H9 (cell line): Measurements from ENCODE around the gene ELAC2. TPM values are rescaled to one million over a fixed set of nuclear protein-coding genes. Genes with fewer than 3 reads are reported as not detected.

Source experiments
- DNase-seq: peaks from one replicate; pipeline ENCODE4 v3.0.0-alpha.2; 2017
- H2AFZ ChIP-seq: one replicate; pipeline ENCODE4 v1.6.1; 2013; ENCODE audit warnings: mild to moderate bottlenecking, low read length, control low read depth, moderate library complexity
- H2AK5ac ChIP-seq: 2 replicates; pipeline ENCODE4 v1.6.1; 2013; ENCODE audit warnings: low read length, control low read depth, mixed read lengths; ENCODE audit not compliant: insufficient read length
- H2BK120ac ChIP-seq: one replicate; pipeline ENCODE4 v1.6.1; 2013; ENCODE audit warnings: low read depth, mild to moderate bottlenecking, low read length, control low read depth, inconsistent platforms; ENCODE audit not compliant: poor library complexity, severe bottlenecking
- H2BK12ac ChIP-seq: 2 replicates; pipeline ENCODE4 v1.6.1; 2013; ENCODE audit warnings: low read length, control low read depth, mixed read lengths, low read depth; ENCODE audit not compliant: insufficient read length
- H2BK15ac ChIP-seq: 2 replicates; pipeline ENCODE4 v1.6.1; 2013; ENCODE audit warnings: low read depth, low read length, control low read depth
- H2BK20ac ChIP-seq: one replicate; pipeline ENCODE4 v1.6.1; 2013; ENCODE audit warnings: low read depth, mild to moderate bottlenecking, low read length, control low read depth, inconsistent platforms; ENCODE audit not compliant: poor library complexity, severe bottlenecking
- H2BK5ac ChIP-seq: 2 replicates; pipeline ENCODE4 v1.6.1; 2013; ENCODE audit warnings: low read length, control low read depth, mixed read lengths; ENCODE audit not compliant: insufficient read length
- H3K14ac ChIP-seq: 2 replicates; pipeline ENCODE4 v1.6.1; 2013; ENCODE audit warnings: low read length, control low read depth; ENCODE audit not compliant: insufficient read depth
- H3K18ac ChIP-seq: 2 replicates; pipeline ENCODE4 v1.6.1; 2013; ENCODE audit warnings: low read depth, mild to moderate bottlenecking, mixed read lengths, low read length, control low read depth; ENCODE audit not compliant: insufficient read length
- H3K23ac ChIP-seq: 2 replicates; pipeline ENCODE4 v1.6.1; 2013; ENCODE audit warnings: low read length, control low read depth, mixed read lengths, low read depth; ENCODE audit not compliant: insufficient read length
- H3K23me2 ChIP-seq: 2 replicates; pipeline ENCODE4 v1.6.1; 2013; ENCODE audit warnings: low read depth, mild to moderate bottlenecking, mixed read lengths, low read length, control low read depth; ENCODE audit not compliant: insufficient read length, poor library complexity, severe bottlenecking
- H3K27ac ChIP-seq: 2 replicates; pipeline ENCODE4 v1.5.1; 2013; ENCODE audit warnings: low read length, control low read depth, mixed read lengths, low read depth; ENCODE audit not compliant: insufficient read length
- H3K27me3 ChIP-seq: 2 replicates; pipeline ENCODE4 v1.6.1; 2013; ENCODE audit warnings: low read length, control low read depth, inconsistent platforms; ENCODE audit not compliant: insufficient read depth
- H3K4ac ChIP-seq: 2 replicates; pipeline ENCODE4 v1.6.1; 2013; ENCODE audit warnings: low read depth, mild to moderate bottlenecking, control low read depth, inconsistent platforms, low read length, moderate library complexity
- H3K4me1 ChIP-seq: 2 replicates; pipeline ENCODE4 v1.6.1; 2013; ENCODE audit warnings: low read length, control low read depth, inconsistent platforms; ENCODE audit not compliant: insufficient read depth
- H3K4me2 ChIP-seq: 2 replicates; pipeline ENCODE4 v1.6.1; 2013; ENCODE audit warnings: low read length, control low read depth, mixed read lengths; ENCODE audit not compliant: insufficient read length, insufficient read depth
- H3K56ac ChIP-seq: 2 replicates; pipeline ENCODE4 v1.6.1; 2013; ENCODE audit warnings: low read depth, mild to moderate bottlenecking, mixed read lengths, low read length, control low read depth; ENCODE audit not compliant: insufficient read length
- H3K79me1 ChIP-seq: 2 replicates; pipeline ENCODE4 v1.6.1; 2013; ENCODE audit warnings: low read depth, mild to moderate bottlenecking, moderate library complexity, low read length, control low read depth, inconsistent platforms; ENCODE audit not compliant: insufficient read depth, poor library complexity, severe bottlenecking
- H3K79me2 ChIP-seq: 2 replicates; pipeline ENCODE4 v1.6.1; 2013; ENCODE audit warnings: low read length, control low read depth, inconsistent platforms; ENCODE audit not compliant: insufficient read depth
- H3K9ac ChIP-seq: 2 replicates; pipeline ENCODE4 v1.6.1; 2013; ENCODE audit warnings: low read length, control low read depth, mixed read lengths; ENCODE audit not compliant: insufficient read length; ENCODE audit errors: extremely low read depth
- H3K9me3 ChIP-seq: one replicate; pipeline ENCODE4 v1.6.1; 2013; ENCODE audit warnings: low read depth, low read length, inconsistent platforms; ENCODE audit not compliant: control insufficient read depth
- H3T11ph ChIP-seq: one replicate; pipeline ENCODE4 v1.6.1; 2013; ENCODE audit warnings: mild to moderate bottlenecking, low read length, control low read depth, inconsistent platforms
- H4K20me1 ChIP-seq: one replicate; pipeline ENCODE4 v1.6.1; 2013; ENCODE audit not compliant: control insufficient read depth, insufficient read length, insufficient read depth
- H4K5ac ChIP-seq: 2 replicates; pipeline ENCODE4 v1.6.1; 2013; ENCODE audit warnings: low read depth, mild to moderate bottlenecking, mixed read lengths, low read length, control low read depth; ENCODE audit not compliant: insufficient read length
- H4K8ac ChIP-seq: replicated peaks from 2 replicates; pipeline ENCODE4 v1.6.1; 2013; ENCODE audit warnings: low read length, control low read depth, mixed read lengths, low read depth; ENCODE audit not compliant: insufficient read length
- H4K91ac ChIP-seq: 2 replicates; pipeline ENCODE4 v1.6.1; 2013; ENCODE audit warnings: low read depth, mild to moderate bottlenecking, moderate library complexity, mixed read lengths, low read length, control low read depth; ENCODE audit not compliant: insufficient read length
- H3K27ac Mint-ChIP-seq, 3 experiments: 2 replicates in 2 of 3; 3 replicates in 1 of 3; pipeline ENCODE4 v1.8.0; 2020 to 2021; ENCODE audit warnings: mixed read lengths in 3 of 3, mild to moderate bottlenecking in 1 of 3, moderate library complexity in 1 of 3
- H3K27me3 Mint-ChIP-seq: 2 replicates; pipeline ENCODE4 v1.8.0; 2021; ENCODE audit warnings: low read depth, mild to moderate bottlenecking, moderate library complexity, mixed read lengths
- H3K36me3 Mint-ChIP-seq, 3 experiments: 2 replicates in 2 of 3; 3 replicates in 1 of 3; pipeline ENCODE4 v1.8.0; 2020 to 2021; ENCODE audit warnings: low read depth in 3 of 3, mixed read lengths in 3 of 3; ENCODE audit not compliant: insufficient read depth in 1 of 3
- H3K4me1 Mint-ChIP-seq, 2 experiments: 2 replicates each; pipeline ENCODE4 v1.8.0; 2020; ENCODE audit warnings: mixed read lengths in 2 of 2
- H3K4me3 Mint-ChIP-seq, 2 experiments: 2 replicates in 1 of 2; 3 replicates in 1 of 2; pipeline ENCODE4 v1.8.0; 2020 to 2021; ENCODE audit warnings: mild to moderate bottlenecking in 2 of 2, mixed read lengths in 2 of 2, moderate library complexity in 1 of 2
- H3K9me3 Mint-ChIP-seq, 2 experiments: 2 replicates in 1 of 2; 3 replicates in 1 of 2; pipeline ENCODE4 v1.8.0; 2020; ENCODE audit warnings: mild to moderate bottlenecking in 2 of 2, mixed read lengths in 2 of 2, moderate library complexity in 1 of 2
- CTCF ChIP-seq: fragments of 200-600 bp; sonication (generic); conservative IDR thresholded peaks from 3 replicates; pipeline ENCODE4 v1.8.0; 2021; ENCODE audit warnings: antibody characterized with exemption, mild to moderate bottlenecking
- WGBS: extraction: QIAGEN DNeasy Blood & Tissue Kit; methylation state at CpG from one replicate; pipeline ENCODE4 v1.1.7; 2013; ENCODE audit warnings: missing lambda C conversion rate, low lambda C conversion rate, mixed read lengths; ENCODE audit not compliant: insufficient read length; ENCODE audit errors: extremely low coverage; 5-methylcytosine and 5-hydroxymethylcytosine counted together
- total RNA-seq: library from RNA; stranded (reverse); gene quantifications from 2 replicates; pipeline ENCODE4 v1.2.1, GENCODE V29; 2021

The ELAC2 gene
- total RNA-seq, 1 experiment from 2014 or later, result 90.7 TPM

- no peak overlapping the region for H3T11ph ChIP-seq
- Mint-ChIP-seq H3K27me3 (no peaks in the 10 kb centered on the region), H3K4me1 (no peaks in the 10 kb centered on the region), H3K4me3 (no peak overlapping the region), H3K36me3 (peaks cover 24 to 64% (median 59%) of the 10 kb centered on the region in 3 experiments), H3K9me3 (no peaks in the 10 kb centered on the region), H3K27ac (no peak overlapping the region)
- no peak overlapping the region for H4K91ac ChIP-seq
- no peaks in the 10 kb centered on the region for H3K79me2 ChIP-seq
- H4K8ac ChIP-seq, result no peak overlapping the region
- no peaks in the 10 kb centered on the region for H4K20me1 ChIP-seq
- no peak overlapping the region for H3K56ac ChIP-seq
- no peak overlapping the region for H4K5ac ChIP-seq
- H2AFZ ChIP-seq, result no peak overlapping the region
- H2BK5ac ChIP-seq, result no peak overlapping the region
- H2BK15ac ChIP-seq, result no peak overlapping the region
- TF ChIP-seq CTCF, result no peak
- no peak overlapping the region for H2BK12ac ChIP-seq
- no peak overlapping the region for H3K23ac ChIP-seq
- no peaks in the 10 kb centered on the region for H3K4me1 ChIP-seq
- H3K9me3 ChIP-seq, result no peaks in the 10 kb centered on the region
- H2AK5ac ChIP-seq, result no peak overlapping the region
- WGBS, result no CpG with 5 or more reads among the region's 6 CpGs
- H3K23me2 ChIP-seq, result no peaks in the 10 kb centered on the region
- no peak overlapping the region for H3K18ac ChIP-seq
- no peak overlapping the region for H3K14ac ChIP-seq
- H3K27ac ChIP-seq, result no peak overlapping the region
- no peaks in the 10 kb centered on the region for H3K27me3 ChIP-seq
- H2BK20ac ChIP-seq, result no peak overlapping the region
- no peak overlapping the region for H3K4ac ChIP-seq
- no peak overlapping the region for H3K4me2 ChIP-seq
- H3K9ac ChIP-seq, result no peak overlapping the region
- no peaks in the 10 kb centered on the region for H3K79me1 ChIP-seq
- no peak overlapping the region for H2BK120ac ChIP-seq
- no peak for DNase-seq
These were observed 12.3 kb downstream of the ELAC2 start for GRCh38 chr17:13005530-13005929.
